Panc1 (cell line): ENCODE data around the gene DBH.

Experiments used
- CTCF ChIP-seq: fragments of 450-650 bp; IDR thresholded peaks from 2 replicates; pipeline ENCODE4 v1.5.1; 2017; ENCODE audit warnings: mild to moderate bottlenecking
- POLR2AphosphoS5 ChIP-seq: IDR thresholded peaks from 2 replicates; pipeline ENCODE4 v1.6.1; 2012; ENCODE audit warnings: mild to moderate bottlenecking, low read depth, low read length, moderate library complexity
- REST ChIP-seq, 2 experiments: IDR thresholded peaks; 2 replicates each; pipeline ENCODE4 v1.6.1; 2011 to 2012; ENCODE audit warnings: low read depth in 2 of 2, control low read depth in 1 of 2, low read length in 1 of 2, mild to moderate bottlenecking in 1 of 2, moderate library complexity in 1 of 2; ENCODE audit not compliant: insufficient read depth in 1 of 2
- SIN3A ChIP-seq: IDR thresholded peaks from 2 replicates; pipeline ENCODE4 v1.6.1; 2012; ENCODE audit warnings: low read depth, mild to moderate bottlenecking, low read length, moderate library complexity, borderline replicate concordance; ENCODE audit not compliant: insufficient read depth

- TF ChIP-seq CTCF (no peak), POLR2AphosphoS5 (no peak), REST (IDR thresholded peaks at IDR 0.05; ENCODE audit: insufficient read depth in 1 of 2, low read depth in 2 of 2, low read length in 1 of 2) (no peak), SIN3A (no peak)
Observed at GRCh38 chr9:133677126-133678010, 41.2 kb downstream of the DBH start.
